ENCODE measurements around the gene MAB21L1.

GRCh38 chr13:35524171-35524570 is 47.7 kb upstream of the MAB21L1 start:
- TF ChIP-seq ZNF274 (IDR thresholded peaks at IDR 0.05; ENCODE audit: low read depth, low read length) (no peak), YY1 (IDR thresholded peaks at IDR 0.05; ENCODE audit: insufficient read depth, insufficient read length) (no peak)

Measured in NT2/D1 (cell line).